ENCODE data around the gene SPTLC3. TPM values are rescaled to one million over a fixed set of nuclear protein-coding genes. Genes with fewer than 3 reads are reported as not detected.

Gene SPTLC3
- total and polyA plus RNA-seq, 2 of the 13 experiments (the other 11 are each of a cell fraction or from before 2014, with no cell fraction given): 20.5 to 95.6 TPM

- peak; percentile 50; the same call in 1 of the 2 replicates for TF ChIP-seq ZNF12 (CRISPR knock-in tag; IDR thresholded peaks at IDR 0.05)
- no peak for TF ChIP-seq ZBTB40 (IDR thresholded peaks at IDR 0.05)
- no peak; the same call in 1 of the 2 replicates for TF ChIP-seq ZBTB40 (CRISPR knock-in tag; IDR thresholded peaks at IDR 0.05)
- TF ChIP-seq CREB3 (CRISPR knock-in tag; IDR thresholded peaks at IDR 0.05): no peak
- no peak for TF ChIP-seq CREBL2 (CRISPR knock-in tag; IDR thresholded peaks at IDR 0.05; ENCODE audit: borderline replicate concordance)
- TF ChIP-seq BORCS8-MEF2B (CRISPR knock-in tag; IDR thresholded peaks at IDR 0.05): no peak
- no peak for TF ChIP-seq ZC3H13 (CRISPR knock-in tag; IDR thresholded peaks at IDR 0.05)
- peak; percentile 44; the same call in 1 of the 2 replicates for TF ChIP-seq MED13 (CRISPR knock-in tag; IDR thresholded peaks at IDR 0.05)
- TF ChIP-seq AFF4 (CRISPR knock-in tag; IDR thresholded peaks at IDR 0.05): no peak
- no peak for TF ChIP-seq GATAD1 (CRISPR knock-in tag; IDR thresholded peaks at IDR 0.05)
- TF ChIP-seq NAIF1 (CRISPR knock-in tag; IDR thresholded peaks at IDR 0.05; ENCODE audit: borderline replicate concordance): peak; percentile 69; the same call in 1 of the 2 replicates
- no peak for TF ChIP-seq MYC (CRISPR knock-in tag; IDR thresholded peaks at IDR 0.05; ENCODE audit: borderline replicate concordance)
- TF ChIP-seq MEF2D (CRISPR knock-in tag; IDR thresholded peaks at IDR 0.05): 0 out of 2 replicates have a peak, but pooled peaks have one; percentile 57
- peak; percentile 91 for TF ChIP-seq HNF4A (CRISPR knock-in tag; IDR thresholded peaks at IDR 0.05)
- peak; percentile 67 for TF ChIP-seq DPF2 (CRISPR knock-in tag; IDR thresholded peaks at IDR 0.05; ENCODE audit: borderline replicate concordance, low read depth)
These were observed 31.2 kb upstream of the SPTLC3 start (continued) for GRCh38 chr20:12977328-12978125.
